Muscle layer of colon (tissue), 2 donors: ENCODE data around the gene ELF5.

Experiments used
- H3K27ac ChIP-seq: one replicate; pipeline ENCODE4 v1.7.0; 2013; ENCODE audit warnings: low read depth, mild to moderate bottlenecking, low read length, moderate library complexity
- H3K27me3 ChIP-seq, 2 donors: one replicate each; pipeline ENCODE4 v1.7.0; 2013; ENCODE audit warnings: low read length in 2 of 2, mild to moderate bottlenecking in 2 of 2; ENCODE audit not compliant: insufficient read depth in 2 of 2, control insufficient read depth in 1 of 2
- H3K36me3 ChIP-seq: one replicate; pipeline ENCODE4 v1.7.0; 2013; ENCODE audit warnings: mild to moderate bottlenecking, low read length; ENCODE audit not compliant: insufficient read depth
- H3K4me1 ChIP-seq: one replicate; pipeline ENCODE4 v1.7.0; 2013; ENCODE audit warnings: mild to moderate bottlenecking, low read length; ENCODE audit not compliant: insufficient read depth
- H3K4me3 ChIP-seq, 2 donors: one replicate each; pipeline ENCODE4 v1.7.0; 2013; ENCODE audit warnings: low read length in 2 of 2, low read depth in 1 of 2, mild to moderate bottlenecking in 1 of 2, moderate library complexity in 1 of 2
- H3K9ac ChIP-seq: one replicate; pipeline ENCODE4 v1.7.0; 2013; ENCODE audit warnings: low read length
- H3K9me3 ChIP-seq: one replicate; pipeline ENCODE4 v1.7.0; 2013; ENCODE audit warnings: mild to moderate bottlenecking, low read length
- donor health status: abdominal sarcoma.
- donor health status: Adenocarcinoma of cecum.

Gene ELF5

DNA sequence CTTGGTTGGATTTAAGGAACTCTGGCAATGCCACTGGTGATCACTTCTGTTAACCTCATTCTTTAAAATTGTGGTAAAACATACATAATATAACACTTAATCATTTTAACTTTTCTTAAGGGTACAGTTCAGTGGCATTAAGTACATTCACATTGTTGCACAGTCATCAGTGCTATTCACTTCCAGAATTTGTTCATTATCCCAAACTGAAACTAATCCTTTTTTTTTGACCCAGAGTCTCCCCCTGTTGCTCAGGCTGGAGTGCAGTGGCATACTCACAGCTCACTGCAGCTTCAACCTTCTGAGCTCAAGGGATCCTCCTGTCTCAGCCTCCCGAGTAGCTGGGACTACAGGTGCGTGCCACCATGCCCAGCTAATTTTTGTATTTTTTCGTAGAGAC, 10.6 kb downstream of the ELF5 start:
- Histone ChIP-seq H3K9ac (no peak overlapping the region), H3K36me3 (no peaks in the 10 kb centered on the region), H3K4me1 (no peaks in the 10 kb centered on the region), H3K27ac (no peak overlapping the region), H3K27me3 (no peaks in the 10 kb centered on the region), H3K9me3 (no peaks in the 10 kb centered on the region), H3K4me3 (no peak overlapping the region)

DNA sequence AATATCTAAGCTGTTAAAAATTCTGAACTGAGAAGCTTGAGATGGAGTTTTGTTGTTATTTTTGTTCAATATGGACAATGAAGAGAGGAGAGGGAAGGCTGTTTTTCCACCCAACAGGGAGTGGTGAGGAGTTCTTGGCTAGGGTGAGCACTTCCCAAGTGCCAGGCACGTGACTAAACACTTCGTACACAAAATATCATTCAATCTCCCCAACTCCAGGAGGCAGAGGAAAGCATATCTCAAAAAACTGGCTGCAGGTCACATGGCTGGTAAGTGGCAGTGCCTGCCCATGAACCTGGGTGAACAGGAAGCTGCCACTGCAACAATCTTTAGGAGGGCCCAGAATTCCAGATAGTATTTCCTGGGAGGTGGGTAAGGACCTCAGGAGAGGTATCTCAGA, 11.6 kb downstream of the ELF5 start:
- Histone ChIP-seq H3K27me3 (no peaks in the 10 kb centered on the region), H3K36me3 (no peaks in the 10 kb centered on the region), H3K9me3 (no peaks in the 10 kb centered on the region), H3K4me1 (no peaks in the 10 kb centered on the region), H3K27ac (no peak overlapping the region), H3K4me3 (no peak overlapping the region), H3K9ac (no peak overlapping the region)

DNA sequence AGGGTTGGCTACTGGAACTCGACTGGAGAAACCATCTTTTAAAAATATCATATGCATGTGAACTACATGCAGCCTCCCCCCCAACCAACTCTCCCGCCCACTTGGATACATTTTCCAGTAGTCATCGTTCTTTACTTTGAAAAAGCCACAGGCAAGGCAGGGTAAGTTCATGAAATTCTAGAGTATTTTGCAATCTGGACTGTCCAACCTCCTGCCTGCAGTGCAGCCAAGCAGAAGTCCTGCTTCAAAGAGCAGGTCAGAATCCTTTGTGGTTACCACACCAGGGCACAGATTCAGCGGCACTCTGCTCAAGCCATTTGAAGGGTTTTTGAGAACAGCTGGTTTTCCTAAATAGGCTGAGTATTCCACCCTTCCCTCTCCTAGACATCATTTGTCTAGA, 12.1 kb downstream of the ELF5 start:
- Histone ChIP-seq H3K27ac (no peak overlapping the region), H3K27me3 (no peaks in the 10 kb centered on the region), H3K9me3 (no peaks in the 10 kb centered on the region), H3K4me1 (no peaks in the 10 kb centered on the region), H3K9ac (no peak overlapping the region), H3K4me3 (no peak overlapping the region), H3K36me3 (no peaks in the 10 kb centered on the region)

DNA sequence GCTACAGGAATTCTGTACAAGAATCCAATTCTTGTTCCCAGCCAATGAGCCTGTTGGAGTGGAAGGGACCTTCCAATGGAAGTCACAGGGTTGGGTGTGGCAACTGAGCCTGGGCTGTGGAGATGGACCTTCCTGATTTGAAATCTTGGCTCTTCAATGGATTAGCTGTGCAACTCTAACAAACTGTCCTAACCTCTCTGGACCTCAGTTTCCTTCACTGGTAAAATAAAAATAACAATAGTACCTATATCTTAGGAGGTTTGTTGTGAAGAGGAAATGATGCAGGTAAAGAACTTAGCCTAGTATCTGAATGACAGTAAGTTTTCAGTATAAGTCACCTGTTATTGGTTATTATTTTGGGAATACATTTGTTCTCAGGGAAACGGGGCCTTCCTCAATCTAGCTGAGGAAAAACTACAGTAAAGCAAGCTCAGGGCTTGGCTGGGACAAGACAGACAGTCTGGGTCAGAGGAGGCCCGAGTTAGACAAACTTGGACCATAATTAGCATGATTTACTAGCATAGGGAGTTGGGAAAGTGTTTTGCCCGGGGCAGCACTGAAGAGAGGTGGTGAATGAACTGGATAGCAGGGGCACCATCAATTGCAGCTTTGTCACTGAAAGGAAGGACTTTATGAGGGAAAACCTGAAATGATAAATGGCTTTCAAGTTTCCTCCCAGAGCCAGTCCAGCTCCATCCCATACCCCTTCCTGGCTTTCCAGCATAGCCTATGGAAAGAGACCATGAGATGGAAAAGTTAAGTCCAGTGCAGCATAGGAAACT, 13.7 kb downstream of the ELF5 start:
- Histone ChIP-seq H3K27ac (no peak overlapping the region), H3K4me3 (no peak overlapping the region), H3K27me3 (peaks cover 0 to 5% of the 10 kb centered on the region in 2 donors)

DNA sequence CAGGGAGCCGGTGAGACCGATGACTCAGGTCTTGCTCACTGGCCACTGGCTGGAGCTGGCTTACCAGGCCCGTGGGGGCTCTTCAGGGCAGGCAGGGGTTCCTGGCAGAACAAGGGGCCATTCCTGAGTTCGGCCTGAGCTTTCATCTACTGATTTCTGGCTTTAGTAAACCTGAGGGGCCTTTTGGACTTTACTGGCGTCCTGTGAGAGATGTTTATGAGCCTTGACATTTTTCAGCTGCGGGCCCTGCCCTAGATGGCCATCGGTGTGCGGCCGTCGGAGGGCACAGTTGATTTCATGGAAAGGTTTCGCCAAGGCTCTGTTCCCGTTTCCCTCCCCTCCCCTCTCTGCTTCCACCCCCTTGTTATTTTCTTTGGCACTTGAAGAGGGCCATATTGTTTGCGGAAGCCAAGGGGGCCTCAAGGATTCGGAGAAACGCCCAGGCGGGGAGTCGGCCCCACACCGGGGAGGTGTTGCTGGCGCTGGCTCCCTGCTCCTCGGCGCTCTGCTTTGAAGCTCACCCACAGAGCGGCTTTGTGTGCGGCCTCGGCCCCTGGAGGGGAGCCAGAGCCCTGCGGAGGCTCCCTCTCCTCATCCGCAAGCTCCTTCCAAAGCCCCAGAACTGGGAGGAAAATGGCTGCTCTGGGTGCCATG, 17.7 kb downstream of the ELF5 start:
- H3K4me1 ChIP-seq, result no peaks in the 10 kb centered on the region
- no peak overlapping the region for H3K27ac ChIP-seq
- no peak overlapping the region for H3K9ac ChIP-seq
- H3K27me3 ChIP-seq, result peaks cover 0 to 5% of the 10 kb centered on the region in 2 donors
- no peak overlapping the region for H3K4me3 ChIP-seq
- H3K9me3 ChIP-seq, result no peaks in the 10 kb centered on the region
- H3K36me3 ChIP-seq, result no peaks in the 10 kb centered on the region

More for the DNA sequence above, 13.7 kb downstream of the ELF5 start:
- H3K9ac ChIP-seq, result no peak overlapping the region
- no peaks in the 10 kb centered on the region for H3K4me1 ChIP-seq
- no peaks in the 10 kb centered on the region for H3K36me3 ChIP-seq
- H3K9me3 ChIP-seq, result no peaks in the 10 kb centered on the region

DNA sequence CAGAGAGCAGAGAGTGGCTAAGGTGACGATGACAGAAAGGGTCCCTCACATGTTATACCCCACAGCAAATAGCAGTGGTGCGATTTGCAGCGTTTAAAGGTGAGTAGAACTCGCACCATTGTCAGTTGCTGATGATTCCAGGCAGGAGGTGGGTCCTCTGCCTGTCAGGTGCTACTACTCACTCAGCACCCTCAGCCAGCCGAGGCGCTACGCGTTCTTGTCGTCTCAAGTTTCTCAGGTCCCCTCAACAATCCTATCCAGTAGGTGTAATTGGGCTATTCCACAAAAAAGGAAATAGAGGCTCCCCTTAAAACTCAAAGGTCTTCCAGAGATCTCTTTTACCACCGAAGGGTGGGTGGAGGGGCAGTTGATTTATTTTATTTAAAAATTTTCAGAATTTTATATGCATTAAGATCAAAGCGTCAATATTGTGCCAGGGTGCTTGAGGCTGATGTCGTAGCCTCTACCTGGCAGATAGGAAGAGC, 18.3 kb downstream of the ELF5 start:
- no peaks in the 10 kb centered on the region for H3K36me3 ChIP-seq
- no peak overlapping the region for H3K4me3 ChIP-seq
- H3K27me3 ChIP-seq, result peaks cover 0 to 5% of the 10 kb centered on the region in 2 donors
- no peak overlapping the region for H3K27ac ChIP-seq
- no peaks in the 10 kb centered on the region for H3K9me3 ChIP-seq
- no peak overlapping the region for H3K9ac ChIP-seq
- H3K4me1 ChIP-seq, result no peaks in the 10 kb centered on the region

DNA sequence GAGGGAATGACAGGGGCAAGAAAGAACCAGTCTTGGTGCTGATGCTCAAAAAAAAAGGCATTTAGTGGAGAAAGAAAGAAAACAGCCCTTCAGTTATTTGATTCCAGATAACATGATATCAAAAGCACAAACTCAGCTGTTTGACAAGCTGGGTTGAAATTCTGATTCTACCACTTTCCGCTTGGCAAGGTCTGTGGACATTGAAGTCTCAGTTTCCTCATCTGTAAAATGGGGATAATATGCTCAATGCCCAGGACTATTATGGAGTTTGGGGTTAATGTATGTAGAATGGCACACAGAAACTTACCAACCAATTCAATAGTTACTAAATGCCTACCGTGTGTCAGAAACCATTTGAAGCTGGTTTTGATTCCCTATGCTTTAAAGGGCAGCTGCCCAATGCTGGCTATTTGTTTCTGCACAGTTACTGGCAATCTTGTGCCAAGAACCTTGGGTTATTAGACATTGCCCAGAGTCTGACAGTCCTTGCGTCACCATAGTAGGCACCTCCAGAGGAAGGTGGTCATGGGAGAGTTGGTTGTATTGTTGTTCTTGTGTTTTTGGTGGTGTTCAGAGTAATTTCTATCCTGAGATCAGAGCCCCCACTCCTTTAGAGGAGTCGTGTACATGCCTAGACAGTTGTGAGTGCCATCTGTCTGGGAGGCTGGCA, 19.5 kb downstream of the ELF5 start:
- Histone ChIP-seq H3K9me3 (no peaks in the 10 kb centered on the region), H3K9ac (no peak overlapping the region), H3K27ac (no peak overlapping the region), H3K4me1 (no peaks in the 10 kb centered on the region), H3K36me3 (no peaks in the 10 kb centered on the region), H3K4me3 (no peak overlapping the region), H3K27me3 (peaks cover 0 to 5% of the 10 kb centered on the region in 2 donors)

DNA sequence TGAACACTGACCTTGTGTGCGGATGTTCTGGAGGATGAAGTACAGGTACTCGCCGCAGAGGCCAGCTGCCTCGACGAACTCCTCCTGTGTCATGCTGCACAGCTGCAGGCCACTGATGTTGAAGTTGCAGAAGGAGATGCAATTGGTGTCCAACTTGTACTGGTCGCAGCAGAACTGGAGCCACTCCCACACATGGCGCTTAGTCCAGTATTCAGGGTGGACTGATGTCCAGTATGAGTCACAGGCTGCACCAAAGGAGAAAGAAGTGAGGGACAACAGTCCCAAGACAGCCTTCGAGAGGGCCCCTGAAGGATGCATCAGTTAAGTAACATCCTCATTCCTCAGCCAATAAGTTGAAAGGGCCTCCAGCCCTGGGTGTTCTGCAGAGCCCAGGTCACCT, 20.1 kb downstream of the ELF5 start:
- H3K4me1 ChIP-seq, result no peaks in the 10 kb centered on the region
- H3K27ac ChIP-seq, result no peak overlapping the region
- H3K27me3 ChIP-seq, result peaks cover 0 to 5% of the 10 kb centered on the region in 2 donors
- no peaks in the 10 kb centered on the region for H3K9me3 ChIP-seq
- no peak overlapping the region for H3K4me3 ChIP-seq
- H3K9ac ChIP-seq, result no peak overlapping the region
- no peaks in the 10 kb centered on the region for H3K36me3 ChIP-seq

DNA sequence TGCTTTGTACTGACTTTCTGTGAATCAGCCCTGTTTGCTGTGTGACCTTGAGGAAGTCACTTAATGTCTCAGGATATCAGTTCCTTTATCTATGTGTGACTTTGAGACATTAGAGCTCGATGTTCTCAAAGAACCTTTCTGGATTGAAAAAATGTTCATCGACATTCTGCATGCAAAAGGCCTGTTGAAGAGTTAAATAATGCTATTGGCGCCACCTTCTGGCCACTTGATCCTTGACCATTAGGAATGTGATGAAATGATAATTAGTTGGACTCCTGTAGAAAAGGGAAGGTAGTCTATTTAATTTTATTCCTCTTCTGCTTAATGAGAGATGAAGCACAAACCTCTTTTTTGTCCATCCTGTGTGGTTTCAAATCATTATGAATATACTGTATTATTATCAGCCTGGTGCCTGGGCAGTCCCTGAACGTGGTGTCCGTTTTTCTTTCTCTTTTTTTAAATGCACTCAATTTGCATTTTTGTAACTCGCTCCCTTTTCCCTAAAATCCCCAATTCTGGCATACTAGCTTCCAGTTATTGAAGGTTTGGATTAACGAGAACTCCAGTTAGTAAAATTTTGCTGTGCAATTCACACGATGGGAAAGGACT, 20.7 kb downstream of the ELF5 start:
- H3K27ac ChIP-seq, result no peak overlapping the region
- H3K9ac ChIP-seq, result no peak overlapping the region
- no peak overlapping the region for H3K4me3 ChIP-seq
- peaks cover 0 to 5% of the 10 kb centered on the region in 2 donors for H3K27me3 ChIP-seq
- H3K4me1 ChIP-seq, result no peaks in the 10 kb centered on the region
- H3K36me3 ChIP-seq, result no peaks in the 10 kb centered on the region
- no peaks in the 10 kb centered on the region for H3K9me3 ChIP-seq

DNA sequence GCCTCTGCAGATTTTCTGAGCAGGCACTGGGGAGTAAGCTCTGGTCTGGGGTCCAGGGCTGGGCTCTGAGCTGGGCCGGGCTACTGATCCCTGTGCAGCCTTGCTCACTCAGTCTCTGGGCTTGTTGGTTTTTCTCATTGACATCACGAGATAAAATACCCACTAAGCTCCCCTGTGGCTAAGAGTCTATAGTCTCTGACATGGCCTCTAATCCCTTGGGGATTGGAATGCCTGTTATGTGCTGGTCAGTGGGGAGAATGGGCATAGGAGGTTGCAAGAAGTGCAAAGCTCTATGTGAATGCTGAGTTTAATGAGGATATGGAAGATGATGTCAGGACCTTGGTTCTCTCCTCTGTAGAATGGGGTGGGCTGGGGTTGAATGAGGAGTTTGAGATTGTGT, 23.3 kb downstream of the ELF5 start:
- no peak overlapping the region for H3K4me3 ChIP-seq
- H3K9me3 ChIP-seq, result no peaks in the 10 kb centered on the region
- H3K4me1 ChIP-seq, result no peaks in the 10 kb centered on the region
- no peaks in the 10 kb centered on the region for H3K27me3 ChIP-seq
- H3K36me3 ChIP-seq, result no peaks in the 10 kb centered on the region
- H3K9ac ChIP-seq, result no peak overlapping the region
- H3K27ac ChIP-seq, result no peak overlapping the region

DNA sequence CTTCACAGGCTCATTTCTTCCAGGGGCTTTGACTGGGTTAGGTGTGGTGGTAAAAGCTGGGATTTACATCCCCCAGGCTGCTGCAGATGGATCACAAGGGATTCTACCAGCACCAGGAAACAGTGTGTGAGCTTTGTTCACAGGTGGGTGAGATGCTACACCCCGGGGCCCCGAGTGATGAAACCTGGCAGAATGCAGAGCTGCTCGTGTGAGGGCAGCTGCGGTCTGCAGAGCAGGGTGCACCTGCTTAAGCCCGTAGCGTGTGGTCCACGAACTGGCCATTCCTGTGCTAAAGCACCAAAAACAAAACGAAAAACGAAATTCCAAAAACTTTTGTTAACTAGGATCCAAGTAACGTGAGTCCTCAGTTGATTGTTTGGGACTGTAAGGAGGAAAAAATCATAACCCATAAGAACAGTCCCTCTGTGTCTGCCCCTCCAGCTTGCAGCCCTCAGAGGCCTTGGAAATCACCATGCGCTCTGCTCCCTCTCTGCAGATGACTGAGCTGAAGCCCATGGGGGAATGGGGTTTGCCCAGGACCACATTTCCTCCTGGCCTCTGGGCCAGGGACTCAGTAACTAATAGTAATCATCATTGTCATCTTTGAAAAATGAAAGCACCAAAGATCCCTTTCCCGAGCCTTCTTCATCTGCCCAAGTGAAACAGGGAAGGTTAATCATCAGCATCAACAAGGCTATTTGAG, 24.6 kb downstream of the ELF5 start:
- Histone ChIP-seq H3K27ac (no peak overlapping the region), H3K9ac (no peak overlapping the region), H3K27me3 (no peaks in the 10 kb centered on the region), H3K9me3 (no peaks in the 10 kb centered on the region), H3K4me3 (no peak overlapping the region), H3K4me1 (no peaks in the 10 kb centered on the region), H3K36me3 (no peaks in the 10 kb centered on the region)
